NB4 (cell line): Measurements from ENCODE around the gene ACIN1.

Experiments used
- CTCF ChIP-seq: IDR thresholded peaks from one replicate; pipeline ENCODE4 v1.5.1; 2012; ENCODE audit warnings: low read depth, low read length
- MYC ChIP-seq: IDR thresholded peaks from 2 replicates; pipeline ENCODE4 v1.6.1; 2011; ENCODE audit warnings: low read depth, low read length
- POLR2A ChIP-seq: IDR thresholded peaks from 2 replicates; pipeline ENCODE4 v1.6.1; 2011; ENCODE audit warnings: mild to moderate bottlenecking; ENCODE audit not compliant: insufficient read length; ENCODE audit errors: extremely low read depth

- TF ChIP-seq CTCF (no peak), POLR2A (peak; percentile 72), MYC (no peak; the same call in 1 of the 2 replicates)
Measured at GRCh38 chr14:23071244-23071920, 23.6 kb downstream of the ACIN1 start.
